Measurements from ENCODE around the gene AOAH. TPM values are rescaled to one million over a fixed set of nuclear protein-coding genes. Genes with fewer than 3 reads are reported as not detected.

AOAH gene
- total and polyA plus RNA-seq, 2 of the 4 experiments (the other 2 are of a cell fraction), result not detected

- DNase-seq, result peak; percentile 41
- Histone ChIP-seq H3K27me3 (ENCODE audit: control insufficient read depth, insufficient read depth, low read length) (peaks cover 2% of the 10 kb centered on the region; the same call in 1 of the 2 replicates), H4K91ac (ENCODE audit: insufficient read depth, low read depth, low read length) (no peak overlapping the region), H2BK120ac (ENCODE audit: low read depth, low read length) (no peak overlapping the region; the same call in 1 of the 2 replicates), H3K4ac (ENCODE audit: low read depth, low read length) (peak overlapping the region; percentile 31; the same call in 1 of the 2 replicates), H4K8ac (ENCODE audit: low read depth in 2 of 2, low read length in 2 of 2) (no peak overlapping the region), H2AK9ac (replicated peaks; ENCODE audit: low read depth, low read length, poor library complexity) (no peak overlapping the region), H3K18ac (ENCODE audit: low read depth, low read length) (no peak overlapping the region), H2AK5ac (ENCODE audit: low read depth, low read length) (no peak overlapping the region), H3K79me1 (ENCODE audit: low read depth in 1 of 2, low read length in 2 of 2) (no peaks in the 10 kb centered on the region), H3K9ac (ENCODE audit: low read depth, low read length) (no peak overlapping the region), H3K4me3 (ENCODE audit: insufficient read depth, low read depth, low read length) (no peak overlapping the region), H3K9me3 (ENCODE audit: control insufficient read depth, insufficient read depth, low read length) (no peaks in the 10 kb centered on the region), H3K4me1 (ENCODE audit: control insufficient read depth, insufficient read depth, low read length) (no peaks in the 10 kb centered on the region), H3K23ac (ENCODE audit: low read depth, low read length) (no peak overlapping the region), H3K9me1 (ENCODE audit: insufficient read depth, low read length) (peaks cover 3% of the 10 kb centered on the region; the same call in 1 of the 2 replicates), H3K56ac (ENCODE audit: extremely low read depth, insufficient read depth, low read length) (no peak overlapping the region), H3K14ac (replicated peaks; ENCODE audit: low read depth, low read length) (no peak overlapping the region), H3K27ac (ENCODE audit: insufficient read depth, low read length) (no peak overlapping the region), H4K5ac (ENCODE audit: low read depth, low read length) (no peak overlapping the region), H3K36me3 (ENCODE audit: control insufficient read depth, insufficient read depth, low read length) (no peaks in the 10 kb centered on the region), H2BK5ac (ENCODE audit: low read depth, low read length, poor library complexity, severe bottlenecking) (no peak overlapping the region), H2AFZ (replicated peaks; ENCODE audit: low read length, poor library complexity) (peak overlapping the region; percentile 73), H4K20me1 (ENCODE audit: insufficient read depth, low read length) (no peaks in the 10 kb centered on the region), H3K4me2 (ENCODE audit: low read depth, low read length) (no peak overlapping the region), H2BK15ac (ENCODE audit: low read depth, low read length) (0 out of 3 replicates have a peak overlapping the region, but pooled peaks have one; percentile 21), H2BK20ac (ENCODE audit: low read depth, low read length) (no peak overlapping the region)
- 64% methylated on average over 3 of the region's 6 CpGs; no CpG with 5 or more reads in 1 of the 2 experiments for WGBS, 2 experiments (ENCODE audit: extremely low coverage in 2 of 2, insufficient read length in 1 of 2)
- intact Hi-C loops (cut with micrococcal nuclease) (loop anchor here (5.0 kb wide), 1 partner anchor 728 kb away; no protein-coding TSS in a partner anchor), dilution Hi-C loops (cut with HindIII; ENCODE audit: low sequenced_read_pairs, unreplicated experiment) (no loop called here), in situ Hi-C loops (cut with MboI; ENCODE audit: low sequenced_read_pairs) (loop anchor here (25.0 kb wide), 1 partner anchor 488 kb away; no protein-coding TSS in a partner anchor)
- ChIA-PET CTCF (interaction anchor here (0.6 to 1.2 kb wide), 2 partner anchors 19 to 25 kb away, joined by 3 to 4 read pairs; no protein-coding TSS in a partner anchor), POLR2A (ENCODE audit: unreplicated experiment) (no interaction called here)
- no TSS peak for BruUV-seq (replicated peaks)
- ATAC-seq (ENCODE audit: low read depth), result no peak; the same call in 1 of the 2 replicates
- TF ChIP-seq ELK1 (IDR thresholded peaks at IDR 0.05; ENCODE audit: borderline replicate concordance, low read depth, low read length) (no peak), BHLHE40 (IDR thresholded peaks at IDR 0.05; ENCODE audit: low read depth, low read length) (peak; percentile 55)
Measured at GRCh38 chr7:36474283-36475010, 249.8 kb downstream of the AOAH start.

All from IMR-90 (cell line).